Measurements from ENCODE around the gene JAKMIP1. TPM values are rescaled to one million over a fixed set of nuclear protein-coding genes. Genes with fewer than 3 reads are reported as not detected.
"Not testable (repeated sequence)": the region's sequence is repeated elsewhere in the genome, so short reads cannot be mapped to it uniquely, and the experiment has no call there.

JAKMIP1 gene
- total RNA-seq, 4 donors from 2014 or later: 0.39 to 4.5 (median 1.9) TPM; not detected in 1

GRCh38 chr4:6221301-6221850 lies 21.0 kb upstream of the JAKMIP1 start:
- Histone ChIP-seq H3K4me3 (peak overlapping the region in 1 of 2 donors; percentile 49), H3K9me3 (peaks cover 0 to 14% (median 0%) of the 10 kb centered on the region in 3 donors), H3K27me3 (peaks cover 70% of the 10 kb centered on the region), H3K36me3 (no peaks in the 10 kb centered on the region), H3K27ac (no peak overlapping the region), H3K4me1 (peaks cover 0 to 11% (median 3%) of the 10 kb centered on the region in 3 donors)
- TF ChIP-seq EP300 (IDR thresholded peaks at IDR 0.05): no peak
- TF ChIP-seq CTCF (IDR thresholded peaks at IDR 0.05): no peak
- TF ChIP-seq POLR2AphosphoS5 (IDR thresholded peaks at IDR 0.05): no peak
- no peak for TF ChIP-seq POLR2A (IDR thresholded peaks at IDR 0.05)
- 3% methylated on average over 7 of the region's 16 CpGs for WGBS, 2 donors (ENCODE audit: low coverage in 1 of 2)
- ATAC-seq: no peak

GRCh38 chr4:6217716-6218381 lies 17.5 kb upstream of the JAKMIP1 start:
- Histone ChIP-seq H3K4me3 (no peak overlapping the region), H3K9me3 (peaks cover 0 to 20% (median 0%) of the 10 kb centered on the region in 3 donors), H3K4me1 (peaks cover 0 to 11% (median 3%) of the 10 kb centered on the region in 3 donors), H3K36me3 (no peaks in the 10 kb centered on the region), H3K27ac (no peak overlapping the region), H3K27me3 (peaks cover 55% of the 10 kb centered on the region)
- ATAC-seq: no peak
- TF ChIP-seq EP300 (IDR thresholded peaks at IDR 0.05) (no peak), POLR2AphosphoS5 (IDR thresholded peaks at IDR 0.05) (no peak), CTCF (IDR thresholded peaks at IDR 0.05) (no peak), POLR2A (IDR thresholded peaks at IDR 0.05) (no peak)
- WGBS, 2 donors (ENCODE audit: low coverage in 1 of 2): 43% methylated on average over 1 of the region's 1 CpG; no CpG with 5 or more reads in 1 of the 2 donors

GRCh38 chr4:6216588-6216987 lies 16.2 kb upstream of the JAKMIP1 start:
- no peak overlapping the region for H3K27ac ChIP-seq
- TF ChIP-seq POLR2A (IDR thresholded peaks at IDR 0.05): no peak
- no peak for TF ChIP-seq EP300 (IDR thresholded peaks at IDR 0.05)
- TF ChIP-seq POLR2AphosphoS5 (IDR thresholded peaks at IDR 0.05): no peak
- no peak for TF ChIP-seq CTCF (IDR thresholded peaks at IDR 0.05)
- no peak for ATAC-seq
- WGBS, 2 donors (ENCODE audit: low coverage in 1 of 2): 71 to 76% methylated on average over 3 of the region's 3 CpGs
- no peak overlapping the region for H3K4me3 ChIP-seq
- no peaks in the 10 kb centered on the region for H3K36me3 ChIP-seq
- peaks cover 44% of the 10 kb centered on the region for H3K27me3 ChIP-seq
- peaks cover 0 to 12% (median 0%) of the 10 kb centered on the region in 3 donors for H3K9me3 ChIP-seq
- H3K4me1 ChIP-seq: peaks cover 0 to 5% (median 0%) of the 10 kb centered on the region in 3 donors

GRCh38 chr4:6209921-6210320 lies 9.6 kb upstream of the JAKMIP1 start:
- WGBS, 2 donors (ENCODE audit: low coverage in 1 of 2): 76 to 79% methylated on average over 4 of the region's 4 CpGs
- no peak overlapping the region for H3K4me3 ChIP-seq
- H3K27me3 ChIP-seq: peaks cover 51% of the 10 kb centered on the region
- no peak for ATAC-seq
- TF ChIP-seq POLR2AphosphoS5 (IDR thresholded peaks at IDR 0.05): no peak
- TF ChIP-seq EP300 (IDR thresholded peaks at IDR 0.05): no peak
- H3K4me1 ChIP-seq: no peaks in the 10 kb centered on the region
- H3K36me3 ChIP-seq: no peaks in the 10 kb centered on the region
- H3K9me3 ChIP-seq: peaks cover 0 to 12% (median 0%) of the 10 kb centered on the region in 3 donors
- no peak overlapping the region for H3K27ac ChIP-seq

- H3K27ac ChIP-seq, H3K36me3 ChIP-seq, ATAC-seq, H3K4me3 ChIP-seq, H3K4me1 ChIP-seq: not testable (repeated sequence)
- WGBS, 2 donors (ENCODE audit: low coverage in 1 of 2): 60 to 69% methylated on average over 1 to 3 of the region's 4 CpGs
- Histone ChIP-seq H3K27me3 (peaks cover 47% of the 10 kb centered on the region), H3K9me3 (peaks cover 0 to 12% (median 0%) of the 10 kb centered on the region in 3 donors)
Observed at GRCh38 chr4:6209291-6209690, 8.9 kb upstream of the JAKMIP1 start.

GRCh38 chr4:6208416-6208815 lies 8.1 kb upstream of the JAKMIP1 start:
- Histone ChIP-seq H3K27ac (no peak overlapping the region), H3K27me3 (peaks cover 40% of the 10 kb centered on the region), H3K9me3 (peaks cover 0 to 9% (median 0%) of the 10 kb centered on the region in 3 donors), H3K4me3 (no peak overlapping the region), H3K4me1 (no peaks in the 10 kb centered on the region), H3K36me3 (no peaks in the 10 kb centered on the region)
- no peak for ATAC-seq
- TF ChIP-seq POLR2A (IDR thresholded peaks at IDR 0.05): no peak
- TF ChIP-seq CTCF (IDR thresholded peaks at IDR 0.05): no peak
- no peak for TF ChIP-seq EP300 (IDR thresholded peaks at IDR 0.05)
- WGBS, 2 donors (ENCODE audit: low coverage in 1 of 2): 57% methylated on average over 1 to 3 of the region's 6 CpGs
